HG03442 (cell line): Measurements from ENCODE around the gene PRDM7.
"Not testable (repeated sequence)": the region's sequence is repeated elsewhere in the genome, so short reads cannot be mapped to it uniquely, and the experiment has no call there.

Experiments used
- ATAC-seq: cut with Tn5 transposase; IDR thresholded peaks from one replicate; pipeline ENCODE4 v1.9.1; 2021; ENCODE audit warnings: mild to moderate bottlenecking, moderate library complexity; ENCODE audit not compliant: unreplicated experiment

The PRDM7 gene

DNA sequence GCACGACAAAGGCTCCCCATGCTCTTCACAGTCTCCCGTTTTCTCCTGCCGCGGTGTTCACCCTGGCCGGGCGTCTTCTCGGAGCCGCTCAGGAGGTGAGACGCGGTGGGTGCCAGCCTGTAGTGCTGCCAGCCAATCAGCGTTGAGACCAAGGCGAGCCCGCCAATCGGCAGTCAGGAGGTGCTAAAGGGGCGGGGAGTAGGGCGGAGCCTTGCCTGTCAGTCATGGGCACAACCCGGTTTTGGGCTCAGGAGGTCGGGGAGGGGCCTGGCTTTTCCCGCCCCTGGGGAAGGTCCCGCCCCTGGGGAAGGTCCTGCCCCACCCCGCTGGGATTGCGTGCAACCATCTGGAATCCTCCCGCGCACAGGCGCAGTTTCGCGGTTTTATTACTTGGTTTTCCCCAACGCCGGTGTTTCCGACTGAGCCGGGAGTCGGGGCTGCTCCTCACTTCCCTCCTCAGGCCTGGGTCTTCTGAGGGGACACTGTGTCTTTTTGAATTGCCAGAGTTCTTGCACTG is at the start of gene PRDM7:
PRDM7 (minus strand) TSS at position 92 of the 517 bp plus-strand sequence. CDS start 1,421 bp downstream, outside the sequence.
- peak; percentile 83 for ATAC-seq

- not testable (repeated sequence) for ATAC-seq
These were observed 44.7 kb upstream of the PRDM7 start for GRCh38 chr16:90121846-90122245.

DNA sequence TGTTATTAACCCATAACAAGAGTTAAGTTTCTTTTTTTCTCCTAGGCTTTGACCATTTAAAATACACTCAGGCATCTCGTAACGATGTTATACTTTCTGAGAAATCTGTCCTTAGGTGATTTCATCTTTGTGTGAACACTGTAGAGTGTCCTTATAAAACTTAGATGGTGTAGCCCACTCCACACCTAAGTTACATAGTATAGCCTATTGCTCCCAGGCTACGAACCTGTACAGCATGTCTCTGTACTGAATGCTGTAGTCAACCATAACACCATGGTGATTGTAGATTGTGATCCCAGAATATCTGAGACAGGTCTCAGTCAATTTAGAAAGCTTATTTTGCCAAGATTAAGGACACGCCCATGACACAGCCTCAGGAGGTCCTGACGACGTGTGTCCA is 30.5 kb upstream of the PRDM7 start:
- not testable (repeated sequence) for ATAC-seq

DNA sequence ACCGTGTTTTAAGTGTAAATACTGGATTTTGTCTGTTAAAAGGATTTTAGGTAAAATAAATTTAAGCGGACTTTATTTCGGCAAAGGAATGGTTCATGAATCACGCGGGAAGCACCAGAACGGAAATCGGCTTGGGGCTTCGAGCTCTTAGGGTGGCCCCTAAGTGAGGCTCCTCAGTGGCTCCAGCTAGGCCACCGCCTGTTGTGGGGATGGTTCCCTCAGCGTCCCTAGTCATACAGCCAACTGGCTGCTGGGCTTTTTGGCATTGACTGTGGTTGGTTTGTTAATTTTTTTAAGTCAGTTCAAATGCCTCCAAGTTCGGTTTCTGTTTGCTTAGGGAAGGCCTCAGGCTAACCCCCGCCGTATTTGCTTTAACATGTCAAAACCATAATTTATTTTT is 29.9 kb upstream of the PRDM7 start:
- ATAC-seq, result not testable (repeated sequence)

DNA sequence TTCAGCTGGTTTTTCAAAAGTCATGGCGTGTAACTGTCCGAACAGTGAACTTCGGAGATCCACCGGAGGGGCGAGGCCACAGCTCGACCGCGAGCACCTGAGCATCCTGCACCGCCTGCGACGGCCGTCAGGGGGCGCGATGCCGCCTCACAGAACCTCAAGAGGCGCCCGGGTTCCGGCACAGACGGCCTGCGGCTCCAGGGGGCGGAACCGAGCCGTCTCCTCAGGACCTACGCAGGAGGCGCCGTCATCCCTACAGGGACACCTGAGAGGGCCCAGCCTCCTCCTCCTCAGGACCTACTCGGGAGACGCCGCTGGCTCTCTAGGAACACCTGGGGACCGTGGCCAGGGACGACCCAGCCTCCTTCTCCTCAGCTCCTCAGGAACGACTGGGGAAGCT is 29.1 kb upstream of the PRDM7 start:
- ATAC-seq, result not testable (repeated sequence)

GRCh38 chr16:90104725-90105124 is 27.6 kb upstream of the PRDM7 start:
- not testable (repeated sequence) for ATAC-seq

DNA sequence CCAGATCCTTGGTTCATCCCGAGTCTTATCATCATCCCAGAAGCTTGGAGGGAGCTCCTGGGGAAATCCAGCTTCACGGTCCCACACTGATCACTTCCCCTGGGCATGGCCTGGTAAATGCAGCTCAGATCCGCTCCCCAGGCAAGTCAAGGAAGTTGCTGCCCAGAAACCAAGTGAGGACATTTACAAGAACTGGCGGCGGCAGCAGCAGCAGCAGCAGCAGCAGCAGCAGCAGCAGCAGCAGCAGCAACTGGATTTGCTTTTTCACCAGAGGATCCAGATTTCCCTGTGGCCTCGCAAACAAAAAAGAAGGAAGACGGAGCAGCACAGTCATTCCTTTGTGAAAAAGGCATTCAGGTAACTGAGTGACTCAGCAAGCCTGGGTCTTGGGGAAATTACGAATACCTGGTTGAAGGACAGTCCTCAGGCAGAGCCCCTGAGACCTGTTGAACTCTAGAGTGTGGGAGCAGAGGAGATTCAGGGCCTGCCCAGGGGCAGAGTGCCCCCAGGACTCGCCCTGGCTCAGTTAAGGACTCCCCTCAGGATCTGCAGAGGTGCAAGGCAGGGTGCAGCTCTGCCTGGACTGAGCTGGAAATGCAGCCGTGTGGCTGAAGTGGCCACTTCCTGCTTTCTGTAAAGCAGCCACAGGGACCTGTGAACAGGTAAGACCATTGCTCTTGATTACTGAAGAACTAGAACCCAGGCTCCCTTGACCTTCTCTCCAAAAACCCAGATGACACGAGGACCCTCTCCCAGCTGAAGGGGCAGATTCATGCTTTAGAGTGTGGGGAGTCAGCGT is 25.2 kb upstream of the PRDM7 start:
- ATAC-seq, result not testable (repeated sequence)

DNA sequence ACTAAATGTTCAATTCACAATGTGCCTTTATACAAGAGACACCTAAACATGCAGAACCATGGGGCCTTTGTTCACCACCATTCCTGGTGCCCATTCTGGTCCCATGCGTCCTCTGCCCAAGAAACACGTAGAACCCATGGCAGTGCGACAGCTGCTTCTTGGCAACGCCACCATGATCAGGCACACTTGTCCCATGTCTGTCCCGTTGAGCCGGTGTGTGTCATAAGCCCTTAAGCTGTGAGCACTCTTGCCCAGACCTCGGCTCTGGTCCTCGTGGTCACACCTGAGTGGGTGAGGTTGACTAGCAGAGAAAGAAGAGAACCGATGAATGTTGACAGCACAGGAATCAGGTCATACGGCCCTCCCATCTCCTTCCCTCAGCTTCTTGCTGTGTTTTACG is 24.2 kb upstream of the PRDM7 start:
- ATAC-seq, result not testable (repeated sequence)

DNA sequence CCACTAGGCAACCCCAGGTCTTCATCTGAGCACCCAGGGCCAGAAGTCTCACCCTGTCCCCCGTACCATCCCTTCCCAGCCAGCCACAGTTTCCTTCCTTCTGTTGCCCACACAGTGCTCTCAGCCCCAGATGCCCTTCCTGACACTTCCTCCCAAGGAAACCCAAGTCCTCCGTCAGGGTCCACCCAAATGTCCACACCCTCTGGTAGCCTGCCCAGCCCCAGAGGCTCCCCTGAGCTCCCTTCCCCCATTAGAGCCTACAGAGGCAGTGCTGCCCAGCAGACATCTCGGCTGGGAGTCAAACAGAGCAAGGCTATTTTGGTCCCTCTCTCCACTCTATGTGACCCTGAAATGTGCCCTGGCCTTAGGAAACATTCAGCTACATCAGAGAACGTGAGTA is 23.7 kb upstream of the PRDM7 start:
- not testable (repeated sequence) for ATAC-seq

DNA sequence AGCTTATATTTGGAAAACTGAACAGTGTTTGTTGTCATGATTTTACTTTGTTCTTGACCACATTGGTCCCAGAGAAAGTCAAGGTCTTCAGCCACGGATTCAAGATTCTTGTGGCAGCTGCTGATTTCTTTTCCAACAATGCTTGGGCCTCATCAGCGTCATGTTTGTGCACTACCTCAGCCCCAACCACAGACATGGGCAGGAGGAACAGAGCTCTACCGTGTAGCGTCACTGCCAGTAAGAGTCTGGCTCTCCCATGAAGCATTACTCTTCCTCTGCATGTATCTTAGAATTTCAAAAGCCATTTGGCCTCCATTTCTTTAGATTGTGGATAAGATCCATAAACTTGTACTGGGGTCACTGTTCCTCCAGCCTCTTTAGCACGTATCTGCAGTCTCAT is 23.1 kb upstream of the PRDM7 start:
- not testable (repeated sequence) for ATAC-seq

DNA sequence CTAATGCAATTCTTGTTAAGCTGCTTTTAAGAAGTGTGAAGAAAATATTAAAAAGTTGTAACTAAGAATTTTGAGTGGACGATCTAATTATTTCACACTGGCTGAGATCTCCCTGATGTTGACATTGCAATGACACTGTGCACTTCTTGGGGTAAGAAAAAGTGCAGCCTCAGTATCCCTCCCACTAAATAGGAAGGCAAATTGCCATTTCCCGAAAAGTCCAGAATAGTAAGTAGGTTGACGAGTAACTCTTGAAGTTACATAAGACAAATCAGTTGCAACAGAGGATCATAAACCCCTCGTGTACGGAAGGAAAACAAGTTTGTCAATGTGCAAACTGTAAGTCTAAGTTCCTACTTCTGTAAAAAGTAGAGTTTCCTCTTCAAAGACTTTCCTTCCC is 21.8 kb upstream of the PRDM7 start:
- not testable (repeated sequence) for ATAC-seq

- not testable (repeated sequence) for ATAC-seq
These were observed 20.0 kb upstream of the PRDM7 start for GRCh38 chr16:90097010-90097684.

- ATAC-seq, result not testable (repeated sequence)
These were observed 17.7 kb upstream of the PRDM7 start for GRCh38 chr16:90094791-90095190.

DNA sequence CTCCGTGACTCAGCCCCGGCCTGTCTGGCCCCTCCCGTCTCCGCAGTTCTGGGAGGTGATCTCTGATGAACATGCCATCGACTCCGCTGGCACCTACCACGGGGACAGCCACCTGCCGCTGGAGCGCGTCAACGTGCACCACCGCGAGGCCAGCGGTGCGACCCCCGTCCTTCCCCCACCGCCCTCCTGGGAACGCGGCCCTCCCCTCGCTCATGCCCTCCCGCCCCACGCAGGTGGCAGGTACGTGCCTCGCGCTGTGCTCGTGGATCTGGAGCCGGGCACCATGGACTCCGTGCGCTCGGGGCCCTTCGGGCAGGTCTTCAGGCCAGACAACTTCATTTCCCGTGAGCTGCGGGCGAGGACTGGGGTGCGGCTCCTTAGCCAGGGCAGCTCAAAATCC is 17.2 kb upstream of the PRDM7 start:
- ATAC-seq, result not testable (repeated sequence)

DNA sequence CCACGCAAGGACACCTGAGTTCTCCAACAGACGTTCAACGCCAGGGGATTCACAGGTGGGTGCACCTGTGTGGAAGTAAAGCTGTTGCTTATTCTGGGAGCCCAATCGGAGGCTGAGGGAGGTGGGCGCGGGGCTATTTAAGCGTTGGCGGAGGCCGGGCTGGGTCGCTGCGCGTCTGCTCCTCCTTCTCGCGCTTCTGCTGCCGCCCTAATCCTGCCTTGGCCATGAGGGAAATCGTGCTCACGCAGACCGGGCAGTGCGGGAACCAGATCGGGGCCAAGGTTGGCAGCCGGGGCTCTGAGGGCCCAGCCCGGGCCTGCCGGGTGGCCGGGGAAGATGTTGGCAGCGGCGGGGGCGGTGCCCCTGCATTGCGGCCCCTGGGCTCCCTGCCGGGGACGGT is 16.7 kb upstream of the PRDM7 start:
- ATAC-seq, result not testable (repeated sequence)

DNA sequence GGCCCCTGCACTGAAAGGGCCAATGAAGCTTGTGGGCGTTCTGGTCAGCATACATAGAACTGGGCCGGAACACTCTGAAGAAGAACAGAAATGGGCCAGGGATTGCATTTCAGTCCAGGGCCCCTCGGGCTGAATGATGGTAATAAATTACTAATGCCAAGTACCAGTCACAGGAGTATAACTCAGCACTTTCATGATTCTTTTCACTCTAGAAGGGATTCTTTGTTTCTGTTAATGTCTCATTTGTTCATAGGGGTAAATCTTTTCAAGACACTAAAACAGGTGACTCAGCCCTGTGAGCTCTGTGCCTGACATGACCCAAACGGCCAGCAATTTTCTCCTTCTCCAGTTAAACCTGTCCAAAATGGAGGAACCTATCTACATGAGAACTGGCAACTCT is 15.7 kb upstream of the PRDM7 start:
- ATAC-seq, result not testable (repeated sequence)

DNA sequence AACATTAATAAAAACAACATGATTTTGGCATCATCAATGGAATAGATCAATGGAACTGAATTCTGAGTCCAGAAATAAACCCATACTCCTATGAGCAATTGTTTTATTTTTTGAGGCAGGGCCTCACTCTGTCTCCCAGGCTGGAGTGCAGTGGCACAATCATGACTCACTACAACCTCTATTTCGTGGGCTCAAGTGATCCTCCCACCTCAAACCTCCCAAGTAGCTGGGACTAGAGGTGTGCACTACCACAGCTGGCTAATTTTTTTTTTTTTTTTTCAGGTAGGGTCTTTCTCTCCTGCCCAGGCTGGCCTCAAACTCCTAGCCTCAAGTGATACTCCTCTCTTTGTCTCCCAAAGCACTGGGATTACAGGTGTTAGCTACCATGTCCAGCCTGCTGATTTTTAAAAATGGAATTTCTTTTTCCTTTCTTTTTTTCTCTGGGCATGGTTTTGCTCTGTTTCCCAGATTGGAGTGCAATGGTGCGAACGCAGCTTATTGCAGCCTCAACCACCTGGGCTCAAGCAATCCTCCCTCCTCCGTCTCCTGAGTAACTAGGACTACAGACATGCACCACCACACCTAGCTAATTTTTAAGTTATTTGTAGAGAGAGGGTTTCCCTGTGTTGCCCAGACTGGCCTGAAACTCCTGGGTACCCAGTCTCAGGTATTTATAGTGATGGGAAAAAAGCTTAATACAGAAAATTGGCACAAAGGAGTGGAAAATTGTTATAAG is 7.3 kb upstream of the PRDM7 start:
- ATAC-seq, result no peak

DNA sequence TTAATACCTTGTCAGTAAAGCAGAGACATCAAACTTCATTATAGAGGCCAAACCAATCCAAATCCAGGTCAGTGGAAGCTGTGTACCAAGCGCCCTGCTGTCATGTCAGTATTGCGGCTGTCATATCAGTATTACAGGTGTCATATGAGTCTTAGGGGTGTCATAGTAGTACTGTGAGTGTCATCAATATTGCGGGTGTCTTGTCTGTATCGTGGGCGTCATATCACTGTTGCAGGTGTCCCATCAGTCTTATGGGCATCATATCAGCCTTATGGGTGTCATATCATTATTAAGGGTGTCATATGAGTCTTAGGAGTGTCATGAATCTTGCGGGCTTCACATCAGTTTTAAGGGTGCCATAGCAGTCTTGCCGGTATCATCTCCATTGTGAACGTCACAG is 6.0 kb upstream of the PRDM7 start:
- ATAC-seq, result no peak

DNA sequence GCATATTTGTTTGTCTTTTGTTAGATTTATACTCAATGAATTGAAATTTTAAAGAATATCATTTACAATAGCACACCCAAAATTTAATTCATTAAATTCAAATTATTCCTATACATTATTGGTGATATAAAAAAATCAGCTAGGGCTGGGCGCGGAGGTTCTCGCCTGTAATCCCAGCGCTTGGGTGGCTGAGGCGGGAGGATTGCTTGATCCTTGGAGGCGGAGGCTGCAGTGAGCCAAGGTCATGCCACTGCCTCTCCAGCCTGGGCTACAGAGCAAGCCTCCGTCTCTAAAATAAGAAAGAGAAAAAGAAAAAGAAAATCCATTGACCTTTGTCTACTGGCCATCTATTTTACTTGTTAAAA is 4.5 kb upstream of the PRDM7 start:
- no peak for ATAC-seq

GRCh38 chr16:90078579-90078895 is 1.4 kb upstream of the PRDM7 start:
- no peak for ATAC-seq

- peak; percentile 20 for ATAC-seq
These were observed 837 bp upstream of the PRDM7 start for GRCh38 chr16:90077757-90078578.
